HG03108 (cell line): ENCODE data around the gene ABCD2.
"Not testable (repeated sequence)": the region's sequence is repeated elsewhere in the genome, so short reads cannot be mapped to it uniquely, and the experiment has no call there.

Experiments
- ATAC-seq: cut with Tn5 transposase; IDR thresholded peaks from one replicate; pipeline ENCODE4 v1.9.1; 2021; ENCODE audit warnings: moderate library complexity; ENCODE audit not compliant: unreplicated experiment

ABCD2 gene

DNA sequence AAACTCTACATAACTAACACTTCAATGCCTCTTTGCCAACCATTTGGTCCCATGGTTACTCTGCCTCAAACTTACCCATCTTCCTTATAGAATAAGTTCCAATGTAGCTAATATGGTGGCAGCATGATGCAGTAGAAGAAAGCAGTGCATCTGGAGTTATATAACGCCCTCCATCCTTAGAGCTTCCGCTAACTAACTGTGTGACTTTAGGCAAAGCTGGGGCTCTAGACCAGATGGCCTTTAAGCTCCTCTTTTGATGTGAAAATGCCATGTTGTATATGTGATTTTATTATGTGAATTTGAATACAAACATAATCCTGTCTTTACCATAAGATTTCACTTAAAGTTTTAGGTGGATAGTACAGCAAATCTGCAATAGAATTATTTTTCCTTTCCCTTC lies 6.1 kb downstream of the ABCD2 start:
- ATAC-seq: no peak

DNA sequence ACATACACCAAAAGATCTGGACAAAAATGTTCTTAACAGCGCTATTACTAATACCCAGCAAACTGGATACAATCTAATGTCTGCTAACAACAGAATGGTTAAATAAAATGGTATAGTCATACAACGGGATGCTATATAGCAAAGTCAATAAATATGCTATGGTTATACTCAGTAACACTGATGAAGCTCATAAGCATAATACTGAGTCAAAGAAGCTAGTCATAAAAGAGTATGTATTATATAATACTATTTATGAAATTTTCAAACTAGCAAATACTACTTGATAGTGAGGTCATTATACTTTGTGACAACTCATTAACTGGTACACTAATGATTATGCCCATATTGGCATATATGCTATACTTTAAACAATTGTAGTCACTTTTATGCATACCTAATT lies 7.4 kb downstream of the ABCD2 start:
- no peak for ATAC-seq

DNA sequence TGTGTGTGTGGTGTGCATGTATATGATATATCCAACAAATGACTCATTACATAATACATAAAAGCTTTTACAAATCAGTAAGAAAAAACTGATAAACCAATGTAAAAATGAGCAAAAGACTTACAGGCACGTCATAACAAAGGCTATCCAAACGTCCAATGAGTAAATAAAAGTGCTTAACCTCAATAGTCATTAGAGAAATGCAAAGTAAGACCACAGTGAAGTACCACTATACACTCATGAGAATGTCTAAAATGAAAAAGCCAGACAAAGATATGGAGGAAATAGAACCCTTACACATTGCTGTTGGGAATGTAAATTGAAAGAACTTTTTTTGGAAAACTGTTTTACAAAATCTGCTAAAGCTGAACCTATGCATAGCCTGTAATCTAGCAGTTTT lies 7.8 kb downstream of the ABCD2 start:
- no peak for ATAC-seq

DNA sequence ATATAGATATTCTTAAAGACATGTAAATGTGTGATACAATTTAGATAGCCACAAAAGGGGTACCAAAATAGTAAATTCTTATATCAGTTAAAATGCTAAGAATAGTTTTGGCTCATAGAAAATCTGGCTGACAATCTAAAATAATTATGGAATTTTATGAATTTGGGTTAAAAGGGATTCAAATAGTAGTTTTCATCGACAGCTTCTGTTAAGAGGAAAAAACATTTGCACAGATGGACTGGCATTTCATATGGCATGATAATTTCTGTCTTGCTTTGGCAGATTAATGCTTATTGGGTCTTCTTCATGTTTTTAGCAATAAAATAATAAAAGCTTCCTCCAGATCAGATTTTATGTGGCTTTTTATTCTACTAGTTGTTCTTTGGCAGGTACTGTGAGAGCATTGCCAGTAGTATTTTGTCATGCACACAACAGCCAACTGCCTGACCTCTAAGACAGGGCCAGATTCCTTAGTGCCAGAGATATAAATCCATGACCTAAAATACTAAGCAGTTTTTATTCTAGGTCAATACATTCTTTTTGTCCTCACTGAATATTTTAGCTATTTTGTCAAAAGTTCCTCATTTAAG lies 9.1 kb downstream of the ABCD2 start:
- no peak for ATAC-seq

DNA sequence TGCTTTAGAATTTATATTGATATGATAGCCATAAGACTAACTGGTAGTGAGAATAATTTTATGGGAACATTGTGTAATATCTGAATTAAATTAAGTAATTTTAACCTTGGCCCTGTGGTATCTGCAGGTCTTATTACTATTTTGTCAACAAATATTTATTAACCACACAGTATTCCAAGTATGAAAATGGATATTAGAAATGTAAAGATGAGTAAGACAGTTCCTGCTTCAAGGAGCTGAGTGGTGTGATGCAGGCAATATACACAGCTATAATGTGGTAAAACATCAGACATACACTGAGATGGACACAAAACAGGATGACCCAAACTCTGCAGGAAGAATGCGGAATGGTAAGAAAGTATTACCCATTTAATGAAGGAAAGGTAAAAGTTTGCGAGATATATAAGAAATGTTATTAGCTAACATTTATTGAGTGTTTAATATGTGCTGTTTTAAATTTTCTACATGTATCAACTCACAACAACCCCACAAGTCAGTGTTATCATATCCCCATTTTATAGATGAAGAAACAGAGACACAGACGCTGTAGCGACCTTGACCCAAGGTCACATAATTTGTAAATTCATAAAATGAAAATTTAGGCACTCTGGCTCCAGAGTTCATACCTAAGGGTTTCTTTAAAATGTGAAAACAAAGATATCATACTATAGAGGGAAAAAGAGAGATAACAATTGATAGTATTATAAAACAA lies 12.7 kb downstream of the ABCD2 start:
- no peak for ATAC-seq

DNA sequence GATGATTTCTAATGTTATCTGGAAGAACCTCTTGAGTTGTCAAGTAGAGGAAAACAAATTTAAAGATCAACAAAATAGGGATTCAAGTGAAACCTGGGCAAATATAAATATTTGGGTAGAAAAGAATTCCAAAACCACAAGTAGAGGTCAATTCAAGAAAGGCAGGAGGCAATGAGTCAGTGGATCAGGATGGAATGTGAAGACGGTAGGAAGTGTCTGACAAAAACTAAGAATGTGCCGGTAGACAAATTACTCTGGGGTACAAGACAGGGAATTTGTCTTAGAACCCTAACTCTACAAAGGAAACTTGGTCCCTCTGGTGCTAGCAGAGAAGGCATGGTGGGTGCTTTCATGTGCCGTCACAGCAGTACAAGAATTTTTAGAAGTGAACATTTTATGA lies 13.6 kb downstream of the ABCD2 start:
- ATAC-seq: no peak

DNA sequence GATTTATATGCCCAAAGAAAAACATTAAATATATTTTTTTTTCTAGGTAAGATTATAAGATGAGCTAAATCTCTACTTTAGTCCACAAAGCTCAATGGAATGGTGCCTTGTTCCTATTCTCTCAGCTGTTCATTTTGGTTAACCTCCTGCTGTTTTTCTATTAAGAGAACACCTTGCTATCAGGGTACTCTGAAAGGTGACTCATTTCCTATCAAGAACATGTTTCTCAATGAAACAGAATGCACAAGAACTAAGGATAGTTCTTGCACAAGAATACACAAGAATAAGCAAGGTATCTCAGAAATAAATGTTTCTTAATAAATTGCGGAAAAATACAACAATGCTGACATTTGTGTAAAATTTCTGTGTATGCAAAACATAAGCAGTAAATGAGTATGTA lies 14.1 kb downstream of the ABCD2 start:
- no peak for ATAC-seq

DNA sequence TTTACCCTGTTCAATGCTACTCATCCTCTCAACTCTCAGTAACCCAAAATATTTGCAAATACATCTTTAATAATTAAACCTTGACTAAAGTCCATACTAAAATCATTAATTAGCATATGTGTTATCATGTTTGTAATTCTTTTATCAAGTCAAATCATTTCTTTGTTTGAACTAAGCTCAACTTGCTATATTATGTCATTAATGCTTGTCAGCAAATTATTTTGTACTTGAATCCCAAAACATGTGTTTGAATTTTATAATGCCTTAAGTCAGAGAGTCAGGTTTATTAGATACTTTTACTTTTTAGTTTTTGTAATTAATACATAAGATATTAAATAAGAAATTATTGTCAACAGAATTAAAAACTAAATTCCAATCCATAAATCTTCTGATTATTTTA lies 16.5 kb downstream of the ABCD2 start:
- ATAC-seq: no peak

DNA sequence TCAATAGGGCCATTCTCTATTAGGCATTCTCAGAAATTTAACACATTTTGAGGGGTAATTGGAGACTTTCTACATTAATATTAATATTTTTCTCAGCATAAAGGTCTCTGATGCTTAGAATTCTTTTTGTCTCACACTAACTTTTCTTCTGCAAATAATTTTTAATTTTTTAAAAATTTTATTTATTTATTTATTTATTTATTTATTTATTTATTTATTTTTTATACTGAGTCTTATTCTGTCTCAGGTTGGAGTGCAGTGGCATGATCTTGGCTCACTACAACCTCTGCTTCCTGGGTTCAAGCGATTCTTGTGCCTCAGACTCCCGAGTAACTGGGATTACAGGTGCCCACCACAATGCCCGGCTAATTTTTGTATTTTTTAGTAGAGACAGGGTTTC lies 17.7 kb downstream of the ABCD2 start:
- not testable (repeated sequence) for ATAC-seq

DNA sequence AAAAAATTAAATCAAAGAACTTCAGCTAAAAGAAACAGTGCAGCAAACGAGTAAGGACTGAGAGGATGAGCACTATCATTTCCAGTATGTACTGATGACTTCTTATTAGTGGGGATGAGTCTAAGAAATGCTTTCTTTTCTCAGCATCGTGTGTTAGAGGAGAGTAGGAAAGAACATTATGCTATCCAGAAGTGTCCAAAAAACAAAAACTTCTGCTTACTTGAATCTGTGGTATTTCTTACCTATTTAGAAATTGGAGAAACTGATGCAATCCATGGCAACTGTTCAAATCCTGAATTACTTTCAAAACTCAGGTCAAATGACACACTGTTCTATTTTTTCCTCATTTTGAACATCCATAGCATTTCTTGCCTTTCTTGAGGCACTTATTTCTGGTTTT lies 23.7 kb downstream of the ABCD2 start:
- ATAC-seq: no peak

DNA sequence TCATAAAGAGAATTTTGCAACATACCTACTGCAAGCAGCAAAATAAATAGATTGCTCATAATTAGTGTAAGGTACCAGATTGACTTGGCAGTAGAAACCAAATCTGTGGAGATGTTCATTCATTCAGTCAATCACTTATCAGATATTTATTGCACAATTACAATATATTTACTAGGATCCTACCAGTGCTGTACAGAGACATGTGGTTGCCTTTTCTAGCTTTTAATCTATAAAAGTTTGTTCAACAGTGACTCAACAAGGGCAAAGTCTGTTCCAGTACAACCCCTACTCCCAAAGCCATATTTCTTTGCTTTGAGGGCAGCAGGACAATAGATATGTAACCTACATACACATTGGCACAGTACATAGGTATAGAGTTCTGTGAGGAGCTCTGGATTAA lies 27.3 kb downstream of the ABCD2 start:
- ATAC-seq: no peak

DNA sequence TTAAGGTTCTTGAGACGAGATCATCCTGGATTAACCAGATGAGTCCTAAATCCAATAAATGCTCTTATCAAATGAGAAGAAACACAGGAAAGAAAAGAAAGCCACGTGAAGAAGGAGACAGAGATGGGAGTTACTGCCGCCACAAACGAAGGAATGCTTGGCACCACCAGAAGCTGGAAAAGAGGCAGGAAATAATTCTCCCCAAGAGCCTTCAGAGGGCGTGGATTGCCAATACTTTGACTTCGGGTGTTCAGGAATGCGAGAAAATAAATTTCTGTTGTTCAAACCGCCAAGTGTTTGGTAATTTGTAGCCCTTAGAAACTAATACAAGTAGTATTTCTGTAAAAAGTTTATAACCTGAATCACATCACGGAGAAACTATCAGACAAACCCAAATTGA lies 31.3 kb downstream of the ABCD2 start:
- ATAC-seq: no peak

DNA sequence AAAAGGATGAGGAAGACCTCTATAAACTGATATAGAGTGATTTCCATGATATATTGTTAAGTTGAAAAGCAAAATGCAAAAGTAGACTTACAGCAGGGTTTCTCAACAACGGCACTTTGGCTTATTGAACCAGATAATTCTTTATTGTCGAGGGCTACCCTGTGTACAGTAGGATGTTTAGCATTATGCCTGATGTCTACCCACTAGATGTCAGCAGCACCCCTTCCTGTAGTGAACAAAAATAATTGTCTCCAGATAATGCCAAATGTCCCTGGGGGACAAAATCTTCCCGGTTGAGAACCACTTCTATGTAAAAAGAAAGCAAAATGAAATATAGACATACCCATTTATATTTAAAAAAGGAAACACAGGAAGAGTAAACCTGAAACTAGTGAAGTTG lies 32.4 kb downstream of the ABCD2 start:
- peak; percentile 76 for ATAC-seq

DNA sequence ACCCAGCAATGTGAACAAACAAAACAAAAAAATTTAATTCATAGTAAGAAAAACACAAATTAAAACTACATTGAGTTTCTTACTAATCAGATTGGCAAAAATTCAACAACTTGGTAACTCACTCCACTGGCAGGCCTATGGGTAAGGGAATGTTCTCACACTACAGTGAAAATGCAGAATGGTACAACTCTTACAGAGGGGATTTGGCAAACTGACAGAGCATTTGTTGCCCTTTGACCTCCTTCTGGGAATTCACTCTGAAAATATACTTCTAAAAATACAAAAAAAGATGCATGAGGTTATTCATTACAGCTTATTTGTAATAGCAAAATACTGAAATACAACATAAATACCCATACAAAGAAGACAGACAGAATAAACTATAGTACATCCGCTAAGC lies 32.8 kb downstream of the ABCD2 start:
- no peak for ATAC-seq

DNA sequence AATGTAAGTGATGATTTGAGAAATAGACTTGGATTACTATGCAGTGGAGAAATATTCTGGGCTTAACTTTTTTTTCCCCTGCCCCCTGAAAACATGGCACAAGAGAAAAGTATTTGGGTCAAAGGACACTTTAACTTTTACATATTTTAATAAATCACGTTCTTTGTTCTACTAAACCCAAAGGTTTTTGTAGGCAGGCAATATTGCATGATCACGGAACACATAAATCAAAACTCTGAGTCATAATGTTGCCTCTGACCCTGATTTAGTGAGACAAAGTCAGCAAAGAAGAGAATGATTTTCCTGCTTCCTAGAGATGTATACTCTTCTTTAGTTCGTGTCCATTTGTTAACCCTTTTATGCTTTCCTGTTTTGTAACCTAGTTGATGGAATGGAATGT lies 38.0 kb downstream of the ABCD2 start:
- no peak for ATAC-seq

DNA sequence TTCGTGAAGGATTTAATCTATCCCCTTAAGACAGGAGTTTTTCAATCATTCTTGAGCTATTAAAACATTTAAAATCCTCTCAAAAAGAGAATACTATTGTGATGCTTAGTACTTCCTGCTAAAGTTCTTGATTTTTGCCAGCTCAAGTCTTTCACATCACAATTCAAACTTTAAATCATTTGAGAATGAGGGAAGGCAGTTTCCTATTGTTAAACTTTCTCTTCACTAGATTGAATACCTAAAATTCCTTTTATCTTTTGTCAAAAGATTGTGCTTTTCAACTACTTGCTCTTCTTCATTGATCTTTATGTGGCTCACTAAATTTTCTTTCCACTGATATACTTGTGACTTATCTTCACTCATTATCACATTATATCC lies 44.1 kb downstream of the ABCD2 start:
- no peak for ATAC-seq

DNA sequence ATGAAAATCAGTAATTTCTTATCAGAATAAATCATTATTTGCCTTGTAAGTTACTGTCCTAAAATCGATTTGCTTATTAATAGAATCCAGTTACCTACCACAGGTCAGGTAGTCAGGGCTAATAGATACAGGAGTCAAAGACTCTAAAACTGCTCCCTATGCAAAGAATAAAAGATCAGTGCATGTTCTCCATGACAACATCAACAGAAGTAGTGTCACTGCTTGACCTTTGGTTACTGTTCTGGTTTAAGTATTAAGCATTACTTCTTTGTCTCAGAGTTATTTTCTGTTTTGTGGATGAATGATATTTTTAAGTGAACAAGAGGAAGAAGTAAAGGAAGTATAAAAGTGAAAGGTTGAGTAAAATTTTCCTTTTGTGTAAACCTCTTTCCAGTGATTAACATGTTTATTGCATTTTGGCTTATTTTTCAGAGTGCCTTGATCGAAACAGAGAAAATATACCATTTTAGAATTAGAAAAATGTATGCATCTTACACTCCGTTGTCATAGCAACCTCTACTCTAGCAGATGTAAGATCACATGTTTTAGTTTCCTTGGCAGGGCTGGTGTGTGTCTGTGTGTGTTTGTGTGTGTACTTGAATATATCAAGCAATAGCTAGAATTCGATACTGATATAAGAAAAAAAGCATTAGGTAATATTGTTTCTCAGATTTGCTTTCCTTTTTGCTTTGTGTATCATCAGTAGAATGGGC lies 44.7 kb downstream of the ABCD2 start:
- ATAC-seq: no peak

DNA sequence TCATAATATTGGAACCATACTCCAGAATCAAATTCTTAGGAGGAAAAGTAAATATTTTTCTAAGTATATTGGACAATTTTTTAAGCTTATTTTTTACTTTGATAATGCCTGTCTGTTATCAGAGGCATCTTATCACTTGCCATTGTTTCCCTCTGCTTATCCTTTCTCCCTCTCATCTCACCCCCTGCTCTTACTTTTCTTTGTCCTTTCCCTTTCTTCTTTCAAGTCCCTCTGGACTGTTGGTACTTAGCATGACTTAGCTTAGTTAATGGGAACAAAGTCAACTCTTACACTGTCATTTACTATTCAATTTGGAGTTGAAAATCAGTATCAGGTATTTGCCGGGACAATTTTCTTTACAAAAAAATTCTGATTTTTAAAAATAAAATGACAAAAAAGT lies 45.2 kb downstream of the ABCD2 start:
- ATAC-seq: no peak

DNA sequence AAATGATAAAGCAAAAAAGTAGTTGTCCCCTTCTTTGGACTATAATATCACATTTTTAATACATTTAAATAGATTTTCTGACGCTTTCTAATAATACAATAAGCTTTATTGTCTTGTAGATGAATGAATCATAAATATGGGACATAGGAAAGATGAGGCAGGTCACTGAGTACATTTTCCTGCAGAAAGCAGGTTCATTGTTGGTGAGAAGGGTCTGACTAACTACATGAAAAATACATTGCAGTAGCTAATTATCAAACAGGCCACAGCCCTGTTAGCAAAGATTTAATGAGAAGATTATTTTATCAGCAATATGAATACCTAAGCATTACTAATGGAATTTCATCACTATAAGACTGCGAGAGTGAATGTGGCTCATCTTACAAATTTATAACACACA lies 45.6 kb downstream of the ABCD2 start:
- no peak for ATAC-seq

DNA sequence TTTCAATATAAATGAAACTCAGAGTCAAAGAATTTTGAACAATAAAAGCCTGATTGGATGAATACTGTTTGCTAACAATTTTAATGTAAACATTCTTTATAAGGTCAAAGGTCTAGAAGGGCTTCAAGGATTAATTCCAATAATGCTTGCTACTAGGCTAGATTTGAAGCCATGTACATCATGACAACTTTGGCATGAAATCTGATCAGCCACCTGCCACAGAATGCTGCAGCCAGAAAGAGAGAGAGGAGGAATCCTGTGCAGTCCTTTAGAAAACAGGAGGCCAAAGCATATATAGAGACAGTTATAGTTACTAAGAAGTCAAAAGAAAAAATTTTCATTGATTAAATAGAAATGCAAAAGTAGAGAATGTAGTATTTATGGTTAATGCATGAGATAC lies 47.1 kb downstream of the ABCD2 start:
- no peak for ATAC-seq

DNA sequence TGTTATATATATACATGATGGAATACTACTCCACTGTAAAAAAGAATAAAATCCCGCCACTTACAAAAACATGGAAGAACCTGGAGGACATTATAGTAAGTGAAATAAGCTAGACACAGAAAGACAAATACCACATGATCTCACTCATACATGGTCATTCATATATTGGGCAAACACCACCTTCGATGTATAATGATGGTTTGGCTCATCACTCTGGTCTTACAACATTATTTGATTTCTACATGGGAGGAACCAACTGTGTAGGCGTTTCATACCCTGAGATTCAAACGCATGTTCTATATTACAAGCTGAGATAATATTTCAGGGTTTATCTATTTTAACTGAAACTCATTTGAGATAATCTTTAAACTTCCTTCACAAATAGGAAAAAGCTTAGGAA lies 48.3 kb downstream of the ABCD2 start:
- ATAC-seq: no peak

DNA sequence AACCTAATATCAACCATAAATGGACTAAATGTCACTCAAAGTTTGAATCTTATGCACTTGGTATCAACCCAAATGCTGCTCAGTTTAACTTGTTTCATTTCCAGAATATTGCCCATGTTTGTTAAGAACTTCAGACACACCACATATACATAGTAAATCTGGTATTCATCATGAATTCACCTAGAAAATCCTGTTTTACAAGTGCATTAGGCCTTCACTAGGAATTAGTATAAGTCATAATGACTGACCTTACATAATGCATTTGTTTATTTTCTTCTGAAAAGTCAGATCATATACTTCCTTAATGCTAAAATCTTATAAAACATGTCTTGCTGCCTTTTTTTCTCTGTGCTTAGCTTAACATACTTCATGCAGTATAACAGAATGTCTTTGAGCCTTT lies 66.1 kb downstream of the ABCD2 start:
- ATAC-seq: no peak

DNA sequence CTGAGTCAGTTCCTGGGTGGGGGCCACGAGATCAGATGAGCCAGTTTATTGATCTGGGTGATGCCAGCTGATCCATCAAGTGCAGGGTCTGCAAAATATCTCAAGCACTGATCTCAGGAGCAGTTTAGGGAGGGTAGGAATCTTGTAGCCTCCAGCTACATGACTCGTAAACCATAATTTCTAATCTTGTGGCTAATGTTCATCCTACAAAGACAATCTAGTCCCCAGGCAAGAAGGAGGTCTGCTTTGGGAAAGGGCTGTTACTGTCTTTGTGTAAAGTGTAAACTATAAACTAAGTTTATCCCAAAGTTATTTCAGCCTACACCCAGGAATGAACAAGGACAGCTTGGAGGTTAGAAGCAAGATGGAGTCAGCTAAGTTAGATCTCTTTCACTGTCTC lies 75.4 kb downstream of the ABCD2 start:
- not testable (repeated sequence) for ATAC-seq
